SIG-M5 (cell line): ENCODE measurements around the gene PRDM11.
"Not testable (repeated sequence)": the region's sequence is repeated elsewhere in the genome, so short reads cannot be mapped to it uniquely, and the experiment has no call there.

Experiments used
- DNase-seq: peaks from one replicate; lab custom pipeline; 2025; lab: John Stamatoyannopoulos, UW

PRDM11 gene

GRCh38 chr11:45233121-45233803 lies 86.8 kb downstream of the PRDM11 start:
- DNase-seq, result no peak

GRCh38 chr11:45233804-45234170 lies 87.3 kb downstream of the PRDM11 start:
- no peak for DNase-seq

- DNase-seq, result no peak
These were observed 88.0 kb downstream of the PRDM11 start for GRCh38 chr11:45234306-45235006.

GRCh38 chr11:45237711-45238315 lies 91.4 kb downstream of the PRDM11 start:
- no peak for DNase-seq

- DNase-seq, result no peak
These were observed 92.3 kb downstream of the PRDM11 start for GRCh38 chr11:45238724-45239123.

- DNase-seq, result no peak
These were observed 93.3 kb downstream of the PRDM11 start for GRCh38 chr11:45239733-45240132.

- no peak for DNase-seq
These were observed 97.5 kb downstream of the PRDM11 start for GRCh38 chr11:45243967-45244366.

- no peak for DNase-seq
These were observed 99.0 kb downstream of the PRDM11 start for GRCh38 chr11:45245218-45246045.

GRCh38 chr11:45246241-45246640 lies 99.8 kb downstream of the PRDM11 start:
- DNase-seq, result no peak

GRCh38 chr11:45247433-45247832 lies 101.0 kb downstream of the PRDM11 start:
- no peak for DNase-seq

GRCh38 chr11:45248501-45249011 lies 102.1 kb downstream of the PRDM11 start:
- no peak for DNase-seq

- DNase-seq, result not testable (repeated sequence)
These were observed 102.9 kb downstream of the PRDM11 start for GRCh38 chr11:45249372-45249771.

- DNase-seq, result no peak
These were observed 103.7 kb downstream of the PRDM11 start for GRCh38 chr11:45250035-45250718.

GRCh38 chr11:45252134-45252856 lies 105.9 kb downstream of the PRDM11 start:
- DNase-seq, result no peak

GRCh38 chr11:45252877-45253276 lies 106.4 kb downstream of the PRDM11 start:
- DNase-seq, result no peak

- DNase-seq, result no peak
These were observed 107.2 kb downstream of the PRDM11 start for GRCh38 chr11:45253640-45254039.

- no peak for DNase-seq
These were observed 107.6 kb downstream of the PRDM11 start for GRCh38 chr11:45254070-45254469.

GRCh38 chr11:45258982-45259530 lies 112.6 kb downstream of the PRDM11 start:
- no peak for DNase-seq

- no peak for DNase-seq
These were observed 113.2 kb downstream of the PRDM11 start for GRCh38 chr11:45259592-45259991.

GRCh38 chr11:45260071-45260470 lies 113.6 kb downstream of the PRDM11 start:
- DNase-seq, result no peak

- DNase-seq, result no peak
These were observed 116.5 kb downstream of the PRDM11 start for GRCh38 chr11:45262900-45263299.
